GM12878 (cell line): Measurements from ENCODE around the gene BMF. TPM values are rescaled to one million over a fixed set of nuclear protein-coding genes. Genes with fewer than 3 reads are reported as not detected.

Experiments used
- CHD2 ChIP-seq: IDR thresholded peaks from 2 replicates; pipeline ENCODE4 v1.6.1; 2011; ENCODE audit warnings: low read depth, low read length, improper control_type of control experiment, borderline replicate concordance
- ESRRA ChIP-seq: IDR thresholded peaks from 2 replicates; pipeline ENCODE4 v1.6.1; 2012; ENCODE audit warnings: mild to moderate bottlenecking, low read length, improper control_type of control experiment
- HDAC6 ChIP-seq: fragments of 200-600 bp; sonication (generic); IDR thresholded peaks from one replicate; pipeline ENCODE4 v1.8.0; 2017; ENCODE audit warnings: antibody characterized with exemption; ENCODE audit not compliant: unreplicated experiment
- IKZF1 ChIP-seq: fragments of 450-650 bp; conservative IDR thresholded peaks from 2 replicates; pipeline ENCODE4 v1.6.1; 2017; ENCODE audit warnings: antibody characterized with exemption, mild to moderate bottlenecking
- JUND ChIP-seq: IDR thresholded peaks from 2 replicates; pipeline ENCODE4 v1.6.1; 2012; ENCODE audit warnings: low read depth, mild to moderate bottlenecking, low read length, improper control_type of control experiment, moderate library complexity
- KDM1A ChIP-seq: fragments of 200-600 bp; sonication (generic); IDR thresholded peaks from 2 replicates; pipeline ENCODE4 v1.6.1; 2016; ENCODE audit warnings: borderline replicate concordance
- MEF2A ChIP-seq: IDR thresholded peaks from 2 replicates; pipeline ENCODE4 v1.6.1; 2011; ENCODE audit warnings: low read depth, mild to moderate bottlenecking, low read length, moderate library complexity; ENCODE audit not compliant: insufficient read depth
- MEF2B ChIP-seq: fragments of 450-650 bp; IDR thresholded peaks from 2 replicates; pipeline ENCODE4 v1.6.1; 2018; ENCODE audit warnings: mild to moderate bottlenecking, moderate library complexity; ENCODE audit not compliant: partially characterized antibody, poor library complexity, severe bottlenecking
- MYC ChIP-seq: IDR thresholded peaks from 2 replicates; pipeline ENCODE4 v1.6.1; 2011; ENCODE audit warnings: mild to moderate bottlenecking, low read length, moderate library complexity, inconsistent platforms; ENCODE audit not compliant: insufficient read depth, insufficient replicate concordance, insufficient read length, severe bottlenecking
- POLR2AphosphoS5 ChIP-seq: IDR thresholded peaks from 2 replicates; pipeline ENCODE4 v1.6.1; 2011; ENCODE audit warnings: mild to moderate bottlenecking, low read length, inconsistent platforms
- RAD21 ChIP-seq: IDR thresholded peaks from 2 replicates; pipeline ENCODE4 v1.6.1; 2011; ENCODE audit warnings: mild to moderate bottlenecking, low read depth, low read length, moderate library complexity; ENCODE audit not compliant: insufficient read depth
- RCOR1 ChIP-seq: conservative IDR thresholded peaks from 2 replicates; pipeline ENCODE4 v1.6.1; 2012; ENCODE audit warnings: low read depth, low read length, improper control_type of control experiment
- SRF ChIP-seq, 2 experiments: IDR thresholded peaks; 2 replicates each; pipeline ENCODE4 v1.6.1; 2011; ENCODE audit warnings: low read depth in 2 of 2, low read length in 2 of 2, mild to moderate bottlenecking in 1 of 2, moderate library complexity in 1 of 2
- TCF7 ChIP-seq: IDR thresholded peaks from 2 replicates; pipeline ENCODE4 v1.6.1; 2014; ENCODE audit warnings: antibody characterized with exemption, borderline replicate concordance
- ZNF384 ChIP-seq: IDR thresholded peaks from 2 replicates; pipeline ENCODE4 v1.6.1; 2012; ENCODE audit warnings: low read depth, mild to moderate bottlenecking, low read length, improper control_type of control experiment, borderline replicate concordance
- polyA plus RNA-seq, 11 experiments: library from polyadenylated mRNA; depleted of rRNA in 4 of 11; unstranded in 6 of 11; stranded (reverse) in 5 of 11; fragments of >200 nt; fragmentation: Nextera tagmentation in 4 of 11; fragmentation: Illumina TruSeq in 1 of 11; extraction: Ambion mirVana in 4 of 11; extraction: Trizol in 1 of 11; gene quantifications; 1 replicate in 1 of 11; 2 replicates in 10 of 11; pipeline versions ENCODE4 v1.2.1 to v1.2.3, GENCODE V29; 2011 to 2016; ENCODE audit warnings: inconsistent platforms in 2 of 11, missing spikeins in 2 of 11, low read depth in 1 of 11
- total RNA-seq, 4 experiments: library from RNA; depleted of rRNA in 3 of 4; stranded (reverse); fragments of >200 nt in 3 of 4; fragmentation: Illumina TruSeq in 1 of 4; extraction: Trizol in 1 of 4; gene quantifications; 2 replicates each; pipeline versions ENCODE4 v1.2.1 to v1.2.3, GENCODE V29; 2013 to 2021
- TF ChIP-seq, protein P1 (sequence below): IDR thresholded peaks from 2 replicates; pipeline ENCODE4 v1.6.1; 2012; ENCODE audit warnings: low read depth, low read length, improper control_type of control experiment

BMF gene
- total and polyA plus RNA-seq, 10 of the 15 experiments (the other 5 are each of a cell fraction or from before 2014, with no cell fraction given), result 0.82 to 34.9 (median 16.9) TPM

DNA sequence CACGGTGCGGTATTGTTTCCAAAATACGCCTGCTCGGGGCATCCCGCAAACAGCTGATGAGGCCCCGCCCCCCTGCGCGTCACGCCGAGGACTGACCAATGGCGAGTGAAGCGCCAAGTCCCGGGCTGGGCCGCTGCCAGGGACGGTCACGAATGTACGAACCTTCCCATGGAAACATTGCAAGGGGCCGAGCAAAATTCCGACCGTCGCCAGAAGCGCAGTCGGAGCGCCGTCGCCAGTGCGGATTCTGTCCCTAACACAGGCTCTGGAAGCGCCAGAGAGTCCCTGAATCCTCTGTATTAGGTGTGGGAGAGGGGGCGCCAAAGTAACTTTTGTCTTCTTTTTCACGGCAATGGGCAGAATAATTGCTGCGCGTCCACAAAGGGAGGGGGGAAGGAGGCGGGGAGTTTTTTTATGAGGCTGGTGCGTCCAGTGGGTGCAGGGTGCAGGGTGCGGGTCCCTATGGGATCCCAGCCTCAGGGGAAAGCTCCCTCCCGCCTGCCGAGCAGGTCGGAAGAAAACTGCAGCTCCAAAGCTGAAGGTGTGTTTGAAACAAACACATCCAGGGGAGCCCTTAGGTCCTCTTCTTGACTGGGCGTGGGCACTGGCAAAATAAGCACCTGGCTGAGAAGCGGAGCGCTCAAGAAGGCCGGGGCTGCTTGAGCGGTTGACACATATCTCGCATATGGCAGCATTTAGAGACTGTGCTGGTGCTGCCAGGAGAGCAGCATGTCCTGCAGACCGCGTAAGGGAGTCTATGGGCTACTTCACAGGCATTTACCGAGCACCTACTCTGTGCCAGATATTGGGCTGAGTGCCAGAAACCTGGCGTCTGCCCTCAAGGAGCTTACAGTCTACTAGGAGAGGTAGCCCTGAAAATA lies at the start of gene BMF (continued):
- peak; percentile 8; the same call in 1 of the 2 replicates for TF ChIP-seq ZNF384
- no peak for TF ChIP-seq MYC
- peak in 1 of 2 experiments; percentile 20; a peak in 1 of 4 replicates for TF ChIP-seq SRF (IDR thresholded peaks at IDR 0.05; ENCODE audit: low read depth in 2 of 2, low read length in 2 of 2)
- TF ChIP-seq POLR2AphosphoS5, result no peak
- no peak for TF ChIP-seq KDM1A
- peak; percentile 42; the same call in 1 of the 2 replicates for TF ChIP-seq CHD2
- TF ChIP-seq, protein P1, sequence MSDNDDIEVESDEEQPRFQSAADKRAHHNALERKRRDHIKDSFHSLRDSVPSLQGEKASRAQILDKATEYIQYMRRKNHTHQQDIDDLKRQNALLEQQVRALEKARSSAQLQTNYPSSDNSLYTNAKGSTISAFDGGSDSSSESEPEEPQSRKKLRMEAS, result no peak
- TF ChIP-seq RAD21, result peak; percentile 33
- no peak for TF ChIP-seq MEF2A
- TF ChIP-seq JUND, result no peak
- peak; percentile 73 for TF ChIP-seq IKZF1
- TF ChIP-seq HDAC6, result no peak
- TF ChIP-seq RCOR1, result 0 out of 2 replicates have a peak, but pooled peaks have one; percentile 57
- no peak for TF ChIP-seq TCF7
- no peak for TF ChIP-seq ESRRA
- peak; percentile 77 for TF ChIP-seq MEF2B
